HG03439 (cell line): ENCODE measurements around the gene PA2G4.
"Not testable (repeated sequence)": the region's sequence is repeated elsewhere in the genome, so short reads cannot be mapped to it uniquely, and the experiment has no call there.

Experiments used
- ATAC-seq: cut with Tn5 transposase; IDR thresholded peaks from one replicate; pipeline ENCODE4 v1.9.1; 2021; ENCODE audit warnings: mild to moderate bottlenecking, moderate library complexity; ENCODE audit not compliant: unreplicated experiment

Gene PA2G4

DNA sequence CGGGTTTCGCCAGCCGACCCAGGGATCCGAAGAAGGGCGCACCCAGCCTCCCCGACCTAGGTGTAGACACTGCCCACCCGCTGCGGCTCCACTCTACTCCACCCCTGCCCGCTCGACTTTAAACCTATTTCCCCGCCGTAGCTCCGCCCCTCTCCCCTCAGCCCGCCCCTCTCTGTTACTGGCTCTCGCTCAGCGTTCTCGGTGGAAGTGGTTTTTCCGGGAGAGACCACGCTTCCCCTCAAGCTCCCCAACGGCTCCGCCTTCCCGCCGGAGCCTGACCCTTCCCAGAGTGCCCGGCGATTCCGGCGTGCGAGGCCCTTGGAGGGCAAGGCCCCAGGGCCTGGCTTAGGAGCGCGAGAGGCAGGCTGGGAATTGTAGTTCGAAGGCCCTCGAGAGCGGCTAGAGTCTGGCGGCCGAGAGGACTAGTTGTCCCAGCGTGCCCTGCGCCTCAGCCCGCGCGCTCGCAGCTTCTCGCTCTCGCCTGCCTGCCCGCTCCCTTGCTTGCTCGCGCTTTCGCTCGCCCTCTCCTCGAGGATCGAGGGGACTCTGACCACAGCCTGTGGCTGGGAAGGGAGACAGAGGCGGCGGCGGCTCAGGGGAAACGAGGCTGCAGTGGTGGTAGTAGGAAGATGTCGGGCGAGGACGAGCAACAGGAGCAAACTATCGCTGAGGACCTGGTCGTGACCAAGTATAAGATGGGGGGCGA is at the start of gene PA2G4:
PA2G4 (plus strand) TSS at position 451 of the 706 bp plus-strand sequence; CDS start at position 630, 179 bp downstream.
- ATAC-seq = peak; percentile 95

DNA sequence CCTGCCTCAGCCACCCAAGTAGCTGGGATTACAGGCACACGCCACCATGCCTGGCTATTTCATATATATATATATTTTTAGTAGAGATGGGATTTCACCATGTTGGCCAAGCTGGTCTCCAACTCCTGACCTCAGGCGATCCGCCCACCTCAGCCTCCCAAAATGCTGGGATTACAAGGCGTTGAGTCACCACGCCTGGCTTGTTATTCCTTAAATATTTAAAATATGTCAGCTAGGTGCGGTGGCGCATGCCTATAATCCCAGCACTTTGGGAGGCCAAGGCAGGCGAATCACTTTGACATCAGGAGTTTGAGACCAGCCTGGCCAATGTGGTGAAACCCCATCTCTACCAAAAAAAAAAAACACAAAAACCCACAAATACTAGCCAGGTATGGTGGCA is 44.4 kb upstream of the PA2G4 start:
- ATAC-seq = not testable (repeated sequence)

DNA sequence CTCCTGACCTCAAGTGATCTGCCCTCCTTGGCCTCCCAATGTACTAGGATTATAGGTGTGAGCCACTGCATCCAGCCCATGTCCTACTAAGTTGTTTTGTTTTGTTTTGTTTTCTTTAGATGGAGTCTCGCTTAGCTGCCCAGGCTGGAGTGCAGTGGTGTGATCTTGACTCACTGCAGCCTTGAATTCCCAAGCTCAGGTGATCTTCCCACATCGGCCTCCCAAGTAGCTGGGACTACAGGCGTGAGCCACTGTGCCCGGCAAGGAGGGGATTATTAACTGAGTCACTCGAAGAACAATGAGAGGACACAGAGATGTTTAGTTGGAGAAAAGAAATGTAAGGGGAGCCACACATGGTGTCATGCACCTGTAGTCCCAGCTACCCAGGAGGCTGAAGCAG is 42.4 kb upstream of the PA2G4 start:
- no peak for ATAC-seq

DNA sequence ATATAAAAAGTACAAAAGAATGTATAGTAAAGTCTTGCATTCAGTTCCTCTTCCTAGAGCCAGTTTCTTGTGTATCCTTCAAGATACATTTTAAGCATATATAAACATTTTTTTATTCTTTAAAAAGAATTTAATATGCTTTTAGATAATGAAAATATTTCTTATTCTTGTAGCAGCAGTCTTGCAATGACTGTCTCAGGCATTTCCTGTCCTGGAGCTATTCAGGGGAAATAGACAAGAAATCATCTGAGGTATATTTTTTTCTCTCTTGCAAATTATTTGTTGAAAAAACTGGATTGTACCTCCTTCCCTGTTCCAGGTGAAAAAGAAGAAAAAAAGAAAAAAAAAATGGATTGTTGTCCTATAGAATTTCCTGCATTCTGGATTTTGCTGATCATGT is 41.4 kb upstream of the PA2G4 start:
- no peak for ATAC-seq

DNA sequence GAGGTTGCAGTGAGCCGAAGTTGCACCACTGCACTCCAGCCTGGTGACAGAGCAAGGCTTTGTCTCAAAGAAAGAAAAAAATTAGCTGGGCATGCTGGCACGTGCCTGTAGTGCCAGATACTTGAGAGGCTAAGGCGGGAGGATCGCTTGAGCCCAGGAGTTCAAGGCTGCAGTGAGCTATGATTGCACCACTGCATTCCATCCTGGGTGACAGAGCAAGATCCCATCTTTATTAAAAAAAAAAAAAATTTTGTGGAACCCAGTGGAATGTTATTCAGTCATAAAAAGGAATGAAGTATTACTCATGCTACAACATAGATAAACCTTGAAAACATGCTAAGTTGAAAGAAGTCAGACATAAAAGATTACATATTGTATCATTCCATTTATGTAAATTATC is 32.7 kb upstream of the PA2G4 start:
- ATAC-seq = no peak

DNA sequence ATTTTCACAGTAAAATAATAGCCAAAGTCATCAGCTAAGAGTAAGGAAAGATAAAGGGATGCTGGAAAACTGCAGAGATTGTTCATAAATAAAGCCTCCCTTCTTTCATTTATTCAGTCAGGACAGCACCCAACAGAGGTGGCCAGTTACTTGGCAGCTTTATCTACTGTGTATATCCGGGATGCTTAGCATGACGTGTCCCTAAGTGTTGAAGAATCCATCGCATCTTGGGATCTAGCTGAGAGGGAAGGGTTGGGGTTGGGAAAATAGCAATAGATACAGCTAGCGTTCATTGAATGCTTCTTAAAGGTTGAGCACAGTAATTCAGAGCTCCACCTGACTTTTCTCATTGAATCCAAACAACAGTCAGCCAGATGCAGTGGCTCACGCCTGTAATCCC is 30.0 kb upstream of the PA2G4 start:
- no peak for ATAC-seq

DNA sequence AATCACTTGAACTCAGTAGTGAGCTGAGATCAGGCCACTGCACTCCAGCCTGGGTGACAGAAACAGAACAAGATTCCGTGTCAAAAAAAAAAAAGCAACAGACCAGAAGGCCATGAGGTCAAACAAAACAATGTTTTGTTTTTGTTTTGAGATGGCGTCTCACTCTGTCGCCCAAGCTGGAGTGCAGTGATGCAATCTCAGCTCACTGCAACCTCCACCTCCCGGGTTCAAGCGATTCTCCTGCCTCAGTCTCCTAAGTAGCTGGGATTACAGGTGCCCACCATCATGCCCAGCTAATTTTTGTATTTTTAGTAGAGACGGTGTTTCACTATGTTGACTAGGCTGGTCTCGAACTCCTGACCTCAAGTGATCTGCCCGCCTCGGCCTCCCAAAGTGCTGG is 26.4 kb upstream of the PA2G4 start:
- ATAC-seq = not testable (repeated sequence)

DNA sequence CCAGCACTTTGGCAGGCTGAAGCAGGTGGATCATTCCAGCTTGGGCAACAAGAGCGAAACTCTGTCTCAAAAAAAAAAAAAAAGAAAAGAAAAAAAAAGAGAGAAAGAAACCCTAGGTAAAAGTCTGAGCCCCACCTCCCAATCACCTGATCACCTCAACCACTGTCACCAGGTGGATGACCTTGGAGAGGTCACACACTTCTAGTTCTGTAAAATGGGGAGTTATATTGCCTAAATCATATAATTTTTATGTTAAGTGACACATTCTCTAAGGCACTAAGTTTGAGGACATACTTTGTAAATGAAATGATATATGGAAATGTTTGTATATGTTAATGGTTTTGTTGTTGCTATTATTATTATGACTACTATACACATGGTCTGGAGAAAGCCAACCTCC is 25.9 kb upstream of the PA2G4 start:
- no peak for ATAC-seq

DNA sequence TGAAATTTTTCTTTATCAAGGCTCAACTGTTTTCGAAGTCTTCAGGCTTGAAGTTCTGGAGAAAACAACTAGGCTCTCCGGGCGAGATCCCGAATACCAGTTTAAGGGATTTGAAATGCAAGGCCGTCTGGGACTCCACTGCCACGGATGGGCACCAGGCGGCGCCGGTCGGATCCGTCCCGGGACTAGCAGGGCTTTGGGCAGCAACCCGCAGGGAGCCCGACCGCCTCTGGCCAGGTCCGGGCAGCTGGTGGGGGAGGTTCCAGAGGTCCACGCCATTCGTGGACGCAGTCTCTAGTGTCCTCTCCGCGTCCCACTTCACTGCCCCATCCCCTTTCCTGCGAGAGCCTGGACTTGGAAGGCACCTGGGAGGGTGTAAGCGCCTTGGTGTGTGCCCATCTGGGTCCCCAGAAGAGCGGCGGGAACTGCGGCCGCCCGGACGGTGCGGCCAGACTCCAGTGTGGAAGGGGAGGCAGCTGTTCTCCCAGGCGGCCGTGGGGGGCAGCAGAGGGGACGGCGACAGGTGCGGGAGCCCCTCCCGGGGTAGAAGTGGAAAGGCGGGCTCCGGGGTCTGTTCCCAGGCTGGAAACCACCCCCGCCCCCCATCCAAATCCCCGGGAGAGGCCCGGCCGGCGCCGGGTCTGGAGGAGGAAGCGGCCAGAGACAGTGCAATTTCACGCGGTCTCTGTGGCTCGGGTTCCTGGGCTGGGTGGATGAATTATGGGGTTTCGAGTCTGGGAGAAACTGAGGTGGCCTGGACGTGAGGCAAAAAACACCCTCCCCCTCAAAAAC is 25.2 kb upstream of the PA2G4 start:
- peak; percentile 62 for ATAC-seq

DNA sequence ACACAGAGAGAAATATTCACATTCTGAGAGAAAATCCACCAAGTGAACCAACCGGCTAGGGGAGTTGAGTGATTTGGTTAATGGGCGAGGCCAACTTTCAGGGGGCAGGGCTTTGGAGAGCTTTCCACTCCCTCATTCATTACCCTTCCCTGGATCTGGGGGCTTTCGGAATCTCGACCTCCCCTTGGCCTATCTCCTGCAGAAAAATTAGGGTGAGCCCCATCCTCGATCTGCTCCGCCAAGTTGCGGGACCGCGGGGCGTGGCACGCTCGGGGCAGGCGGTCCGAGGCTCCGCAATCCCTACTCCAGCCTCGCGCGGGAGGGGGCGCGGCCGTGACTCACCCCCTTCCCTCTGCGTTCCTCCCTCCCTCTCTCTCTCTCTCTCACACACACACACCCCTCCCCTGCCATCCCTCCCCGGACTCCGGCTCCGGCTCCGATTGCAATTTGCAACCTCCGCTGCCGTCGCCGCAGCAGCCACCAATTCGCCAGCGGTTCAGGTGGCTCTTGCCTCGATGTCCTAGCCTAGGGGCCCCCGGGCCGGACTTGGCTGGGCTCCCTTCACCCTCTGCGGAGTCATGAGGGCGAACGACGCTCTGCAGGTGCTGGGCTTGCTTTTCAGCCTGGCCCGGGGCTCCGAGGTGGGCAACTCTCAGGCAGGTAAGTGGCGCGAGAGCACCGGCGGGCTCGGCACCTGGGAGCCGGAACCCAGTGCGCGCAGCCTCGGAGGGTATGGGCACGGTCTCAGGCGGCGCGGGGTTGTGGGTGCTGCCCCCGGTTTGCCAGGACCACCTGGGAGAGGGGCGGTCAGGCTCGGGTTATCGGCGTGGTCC is 24.4 kb upstream of the PA2G4 start, which contains the start of gene ERBB3:
ERBB3 (plus strand) TSS at position 443 of the 833 bp plus-strand sequence; CDS start at position 579, 136 bp downstream.
- peak; percentile 31 for ATAC-seq

DNA sequence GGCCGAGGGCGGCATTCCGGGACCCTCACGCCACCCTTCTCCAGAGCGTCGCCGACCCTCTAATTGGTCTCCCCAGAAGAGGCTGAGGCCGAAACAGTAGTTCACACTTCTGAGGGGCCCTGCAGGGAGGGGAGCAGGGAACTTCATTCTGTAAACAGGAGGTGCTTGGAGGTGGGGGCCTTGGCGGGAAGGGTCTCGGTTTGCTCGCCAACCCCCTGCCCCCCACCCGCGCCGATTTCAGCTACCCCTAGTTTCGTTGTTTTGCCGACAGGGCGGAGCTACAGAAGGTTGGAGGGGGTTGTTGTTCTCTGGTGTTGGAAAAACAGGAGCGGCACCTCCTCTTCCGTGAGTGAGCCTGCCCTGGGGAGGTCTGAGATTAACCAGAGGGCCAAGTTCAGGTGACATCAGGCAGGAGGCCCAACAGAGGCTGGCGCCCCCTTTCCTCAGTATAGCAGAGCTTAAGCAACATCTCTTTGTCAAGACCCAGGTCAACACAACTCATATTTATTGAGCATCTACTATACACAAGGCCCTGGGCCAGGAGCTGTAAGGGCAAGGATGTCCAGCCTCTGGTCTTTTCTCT is 23.7 kb upstream of the PA2G4 start:
- ATAC-seq = no peak

DNA sequence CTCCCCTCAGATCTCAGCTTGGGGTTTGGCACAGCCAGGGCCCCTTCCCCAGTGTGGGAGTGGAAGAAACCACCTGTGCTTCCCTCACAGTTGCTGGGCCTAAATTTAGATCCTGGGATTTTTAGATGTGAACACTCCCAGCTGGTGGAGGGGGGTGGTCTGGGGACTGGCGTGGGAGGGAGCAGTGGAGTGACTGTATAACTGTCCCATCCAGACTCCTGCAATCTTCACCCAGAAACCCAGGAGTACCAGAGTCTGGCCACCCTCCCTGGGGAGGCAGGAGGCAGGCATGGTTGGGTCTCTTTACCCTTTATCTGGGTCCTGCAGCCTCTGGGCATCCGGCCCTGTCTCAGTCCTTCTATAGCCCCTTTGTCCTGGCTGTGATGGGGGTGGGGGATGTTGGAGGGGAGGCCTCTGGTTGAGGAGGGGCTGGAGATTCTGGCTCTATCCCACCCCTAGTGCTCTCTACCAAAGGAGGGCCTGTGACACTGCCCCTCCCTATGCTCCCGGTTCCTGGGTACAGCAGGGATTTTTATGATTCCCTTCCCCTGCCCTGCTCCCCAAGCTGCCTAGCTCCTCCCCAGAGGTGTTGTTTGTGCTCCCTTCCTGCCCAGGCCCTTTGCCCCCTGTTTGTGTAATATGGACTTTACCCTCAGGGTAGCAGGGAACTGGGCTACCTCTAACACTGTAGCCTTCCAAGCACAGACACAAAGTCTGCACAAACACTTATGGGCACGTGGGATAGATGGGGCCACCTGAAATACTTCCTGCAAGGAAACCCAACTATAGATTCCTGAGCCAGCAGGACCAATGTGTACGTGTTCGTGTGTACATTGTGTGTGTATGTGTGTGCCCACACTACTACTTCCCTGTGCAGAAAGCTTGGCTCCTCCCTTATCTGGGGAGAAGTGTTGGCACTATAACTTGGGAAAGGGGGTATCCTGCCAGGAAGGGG is 22.7 kb upstream of the PA2G4 start:
- ATAC-seq = no peak

DNA sequence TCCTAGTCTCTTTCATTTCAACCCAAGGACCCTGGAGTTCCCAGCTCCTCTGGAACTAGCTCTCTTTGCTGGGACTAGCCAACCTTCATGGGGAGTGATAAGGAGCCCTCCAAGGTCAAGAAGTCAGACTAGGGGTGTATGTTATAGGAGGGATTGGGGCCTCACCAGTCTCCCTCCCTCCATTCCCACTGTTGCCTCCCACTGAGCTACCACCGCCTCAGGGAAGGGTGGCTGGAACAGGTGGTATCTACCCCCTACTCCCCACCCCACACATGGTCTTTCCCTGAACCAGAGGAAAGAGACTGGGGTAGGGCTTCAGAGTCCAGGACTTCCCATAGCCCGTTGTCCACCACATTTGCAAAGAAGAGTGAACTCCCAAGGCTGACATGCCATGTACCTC is 22.0 kb upstream of the PA2G4 start:
- no peak for ATAC-seq

DNA sequence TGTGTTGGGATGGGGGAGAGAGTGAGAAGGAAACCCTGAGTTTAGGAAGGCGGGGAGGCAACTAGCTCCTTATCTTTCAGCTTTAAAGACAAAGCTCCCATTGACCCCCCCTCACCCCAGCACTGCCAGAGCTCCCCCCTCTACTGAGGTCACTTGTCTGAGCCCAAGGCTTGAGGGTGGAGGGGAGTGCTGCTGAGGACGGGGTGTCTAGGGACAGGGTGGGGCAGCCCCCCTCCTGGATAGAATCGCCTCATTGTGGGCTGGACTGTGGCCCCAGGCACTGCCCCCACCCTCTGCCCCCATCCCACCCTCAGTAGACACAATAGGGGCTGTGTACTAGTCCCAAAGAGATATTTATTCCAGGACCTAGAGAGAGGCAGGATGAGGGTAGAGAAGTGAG is 21.4 kb upstream of the PA2G4 start:
- no peak for ATAC-seq

DNA sequence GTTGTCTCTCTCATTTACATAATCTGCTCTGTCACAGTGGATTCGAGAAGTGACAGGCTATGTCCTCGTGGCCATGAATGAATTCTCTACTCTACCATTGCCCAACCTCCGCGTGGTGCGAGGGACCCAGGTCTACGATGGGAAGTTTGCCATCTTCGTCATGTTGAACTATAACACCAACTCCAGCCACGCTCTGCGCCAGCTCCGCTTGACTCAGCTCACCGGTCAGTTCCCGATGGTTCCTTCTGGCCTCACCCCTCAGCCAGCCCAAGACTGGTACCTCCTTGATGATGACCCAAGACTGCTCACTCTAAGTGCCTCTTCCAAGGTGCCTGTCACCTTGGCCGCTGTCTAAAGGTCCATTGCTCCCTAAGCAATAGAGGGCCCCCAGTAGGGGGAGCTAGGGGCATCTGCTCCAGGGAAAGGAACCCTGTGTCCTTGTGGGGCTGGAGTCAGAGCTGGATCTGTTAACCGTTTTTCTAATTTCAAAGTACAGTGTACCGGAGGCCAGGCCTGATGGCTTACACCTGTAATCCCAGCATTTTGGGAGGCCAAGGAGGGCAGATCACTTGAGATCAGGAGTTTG is 19.3 kb upstream of the PA2G4 start:
- no peak for ATAC-seq

DNA sequence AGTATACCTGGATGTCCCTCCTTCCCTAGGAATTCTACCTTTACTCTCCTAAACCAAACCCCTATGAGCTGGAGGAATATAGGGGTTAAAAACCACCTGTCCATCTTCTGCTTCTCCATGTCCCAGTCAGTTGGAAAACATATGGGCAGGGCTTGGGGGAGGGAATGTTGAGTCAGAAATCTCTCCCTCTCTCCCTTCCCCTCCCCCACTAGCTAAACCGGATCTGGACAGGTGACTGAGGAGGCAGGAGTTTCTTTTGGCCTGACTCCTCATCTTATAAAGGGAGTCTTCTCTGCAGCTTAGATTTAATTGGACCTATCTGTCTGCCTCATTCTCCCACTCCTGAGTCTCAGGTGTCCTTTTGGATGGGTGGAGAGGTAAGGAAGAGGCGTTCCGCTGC is 18.3 kb upstream of the PA2G4 start:
- no peak for ATAC-seq

DNA sequence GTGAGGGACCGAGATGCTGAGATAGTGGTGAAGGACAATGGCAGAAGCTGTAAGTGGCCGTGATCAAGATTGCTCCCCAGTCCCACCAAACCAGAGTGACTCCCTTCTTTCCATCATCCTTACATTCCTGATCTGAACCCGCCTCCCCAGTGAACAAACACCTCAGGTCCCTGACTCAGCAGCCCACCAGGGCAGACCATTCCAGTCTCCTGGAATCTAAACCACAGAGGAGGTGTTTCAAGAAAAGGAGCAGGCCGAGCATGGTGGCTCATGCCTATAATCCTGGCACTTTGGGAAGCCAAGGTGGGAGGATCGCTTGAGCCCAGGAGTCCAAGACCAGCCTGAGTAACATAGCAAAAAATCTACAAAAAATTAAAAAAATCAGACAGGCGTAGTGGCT is 17.8 kb upstream of the PA2G4 start:
- no peak for ATAC-seq

DNA sequence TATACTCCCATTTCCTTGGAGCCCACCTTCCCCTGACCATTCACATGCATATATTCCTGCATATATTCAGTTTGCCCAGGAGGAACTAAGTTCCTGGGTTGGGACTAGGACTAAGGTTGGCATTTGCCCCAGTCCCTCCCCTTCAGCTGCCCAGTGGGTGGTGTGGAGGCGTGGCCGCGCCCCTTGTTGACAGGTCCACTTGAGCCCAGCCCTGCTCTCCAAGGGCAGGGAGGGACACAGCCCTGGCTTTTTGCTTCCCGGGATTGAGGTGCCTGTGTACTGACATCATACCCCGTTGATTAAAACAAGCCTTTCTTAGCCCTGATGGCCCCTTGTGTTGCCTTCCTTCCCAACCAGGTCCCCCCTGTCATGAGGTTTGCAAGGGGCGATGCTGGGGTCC is 17.1 kb upstream of the PA2G4 start:
- no peak for ATAC-seq

DNA sequence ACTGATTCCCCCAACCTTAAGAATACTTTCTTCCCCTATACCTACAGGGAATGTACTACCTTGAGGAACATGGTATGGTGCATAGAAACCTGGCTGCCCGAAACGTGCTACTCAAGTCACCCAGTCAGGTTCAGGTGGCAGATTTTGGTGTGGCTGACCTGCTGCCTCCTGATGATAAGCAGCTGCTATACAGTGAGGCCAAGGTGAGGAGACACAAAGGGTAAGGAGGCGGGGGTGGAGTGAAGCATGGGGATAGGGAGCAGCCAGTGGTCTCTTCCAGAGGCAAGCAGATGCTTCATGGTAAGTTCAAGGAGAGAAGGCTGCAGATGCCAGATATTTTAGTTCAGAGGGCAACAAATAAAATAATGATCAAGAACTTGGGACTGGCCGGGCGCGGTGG is 6.6 kb upstream of the PA2G4 start:
- no peak for ATAC-seq

DNA sequence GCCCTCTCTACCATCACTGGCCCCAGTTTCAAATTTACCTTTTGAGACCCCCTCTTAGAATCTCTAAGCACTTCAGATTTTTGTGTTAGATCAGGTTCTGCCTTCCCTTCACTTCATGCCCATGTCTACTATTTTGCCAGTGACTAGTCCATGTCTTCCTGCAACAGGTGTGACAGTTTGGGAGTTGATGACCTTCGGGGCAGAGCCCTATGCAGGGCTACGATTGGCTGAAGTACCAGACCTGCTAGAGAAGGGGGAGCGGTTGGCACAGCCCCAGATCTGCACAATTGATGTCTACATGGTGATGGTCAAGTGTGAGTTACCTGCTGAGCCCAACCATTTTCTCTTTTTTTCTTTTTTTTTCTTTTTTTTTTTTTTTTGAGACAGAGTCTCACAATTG is 5.8 kb upstream of the PA2G4 start:
- ATAC-seq = no peak
